ENCODE results near the gene NAB1. TPM values are rescaled to one million over a fixed set of nuclear protein-coding genes. Genes with fewer than 3 reads are reported as not detected.

NAB1 gene
- total and polyA plus RNA-seq, 8 donors: 14.2 to 121 (median 35.3) TPM

DNA sequence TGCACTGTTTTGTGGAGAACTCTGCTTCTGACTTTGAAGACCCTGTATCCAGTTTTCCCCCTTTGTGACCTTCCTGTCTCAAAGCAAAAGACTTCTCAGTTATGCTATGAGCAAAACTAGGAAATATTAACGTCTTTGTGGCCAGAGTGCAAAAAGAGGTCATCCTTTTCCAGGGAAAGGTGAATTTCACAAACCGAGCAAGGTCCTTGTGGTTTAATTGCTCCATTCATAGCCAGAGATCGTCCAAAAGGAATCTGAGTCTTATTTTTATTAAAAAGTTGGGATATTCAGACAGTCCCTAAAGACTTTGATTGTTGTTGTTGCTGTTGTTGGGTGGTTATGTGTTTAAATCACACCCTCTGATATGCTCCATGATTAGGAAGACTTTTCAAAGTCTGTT is 77.4 kb downstream of the NAB1 start:
- no peak for TF ChIP-seq EP300 (IDR thresholded peaks at IDR 0.05)
- TF ChIP-seq POLR2A (IDR thresholded peaks at IDR 0.05): no peak
- TF ChIP-seq, protein P1, sequence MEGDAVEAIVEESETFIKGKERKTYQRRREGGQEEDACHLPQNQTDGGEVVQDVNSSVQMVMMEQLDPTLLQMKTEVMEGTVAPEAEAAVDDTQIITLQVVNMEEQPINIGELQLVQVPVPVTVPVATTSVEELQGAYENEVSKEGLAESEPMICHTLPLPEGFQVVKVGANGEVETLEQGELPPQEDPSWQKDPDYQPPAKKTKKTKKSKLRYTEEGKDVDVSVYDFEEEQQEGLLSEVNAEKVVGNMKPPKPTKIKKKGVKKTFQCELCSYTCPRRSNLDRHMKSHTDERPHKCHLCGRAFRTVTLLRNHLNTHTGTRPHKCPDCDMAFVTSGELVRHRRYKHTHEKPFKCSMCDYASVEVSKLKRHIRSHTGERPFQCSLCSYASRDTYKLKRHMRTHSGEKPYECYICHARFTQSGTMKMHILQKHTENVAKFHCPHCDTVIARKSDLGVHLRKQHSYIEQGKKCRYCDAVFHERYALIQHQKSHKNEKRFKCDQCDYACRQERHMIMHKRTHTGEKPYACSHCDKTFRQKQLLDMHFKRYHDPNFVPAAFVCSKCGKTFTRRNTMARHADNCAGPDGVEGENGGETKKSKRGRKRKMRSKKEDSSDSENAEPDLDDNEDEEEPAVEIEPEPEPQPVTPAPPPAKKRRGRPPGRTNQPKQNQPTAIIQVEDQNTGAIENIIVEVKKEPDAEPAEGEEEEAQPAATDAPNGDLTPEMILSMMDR (IDR thresholded peaks at IDR 0.05): no peak
- TF ChIP-seq POLR2AphosphoS5 (IDR thresholded peaks at IDR 0.05): no peak
- DNase-seq: no peak
- Histone ChIP-seq H3K4me1 (no peaks in the 10 kb centered on the region), H3K4me3 (no peak overlapping the region), H3K36me3 (no peaks in the 10 kb centered on the region), H3K27me3 (no peaks in the 10 kb centered on the region), H3K9me3 (no peaks in the 10 kb centered on the region), H3K27ac (no peak overlapping the region)
- WGBS, 5 donors: 54 to 65% (median 63%) methylated on average over 3 of the region's 3 CpGs
- intact Hi-C loops (cut with DNase I; ENCODE audit: low total_unique reads): no loop called here

GRCh38 chr2:190736355-190736754 is 87.5 kb downstream of the NAB1 start:
- no peaks in the 10 kb centered on the region for H3K4me1 ChIP-seq
- TF ChIP-seq POLR2A (IDR thresholded peaks at IDR 0.05) (no peak), POLR2AphosphoS5 (IDR thresholded peaks at IDR 0.05) (no peak), EP300 (IDR thresholded peaks at IDR 0.05) (no peak)
- TF ChIP-seq, protein P1 (IDR thresholded peaks at IDR 0.05): no peak
- WGBS, 5 donors: 94 to 96% (median 95%) methylated on average over 8 of the region's 8 CpGs
- no peak overlapping the region for H3K4me3 ChIP-seq
- no peaks in the 10 kb centered on the region for H3K36me3 ChIP-seq
- intact Hi-C loops (cut with DNase I; ENCODE audit: low total_unique reads): no loop called here
- H3K9me3 ChIP-seq: no peaks in the 10 kb centered on the region
- no peaks in the 10 kb centered on the region for H3K27me3 ChIP-seq
- no peak overlapping the region for H3K27ac ChIP-seq
- DNase-seq: no peak

- DNase-seq: no peak
- Histone ChIP-seq H3K27ac (no peak overlapping the region), H3K27me3 (no peaks in the 10 kb centered on the region), H3K36me3 (no peaks in the 10 kb centered on the region), H3K9me3 (peaks cover 0 to 6% (median 0%) of the 10 kb centered on the region in 4 donors), H3K4me3 (no peak overlapping the region), H3K4me1 (no peaks in the 10 kb centered on the region)
- TF ChIP-seq, protein P1 (IDR thresholded peaks at IDR 0.05): no peak
- TF ChIP-seq POLR2A (IDR thresholded peaks at IDR 0.05): no peak
- TF ChIP-seq EP300 (IDR thresholded peaks at IDR 0.05): no peak
- no peak for TF ChIP-seq POLR2AphosphoS5 (IDR thresholded peaks at IDR 0.05)
- WGBS, 5 donors: 91 to 94% (median 92%) methylated on average over 2 of the region's 2 CpGs
- intact Hi-C loops (cut with DNase I; ENCODE audit: low total_unique reads): no loop called here
Observed at GRCh38 chr2:190740449-190740848, 91.6 kb downstream of the NAB1 start.

Other genes with a start within 250 kb of the NAB1 start
- 100 to 1,000 TPM in 2 of 5 donors, 10 to 100 TPM in 3; 18.7 to 134 (median 63.5) TPM for gene MFSD6, start 240.7 kb upstream of the NAB1 start, total RNA-seq
- 10 to 100 TPM in 2 of 3 donors, 1 to 10 TPM in 1; 9.2 to 12.8 (median 12.4) TPM for gene MFSD6, start 240.7 kb upstream of the NAB1 start, polyA plus RNA-seq
- gene NEMP2, start 114.4 kb upstream of the NAB1 start, total RNA-seq: 10 to 100 TPM in 2 of 5 donors, under 1 TPM in 1, not detected in 2; 0.89 to 18.7 (median 14.6) TPM
- 1 to 10 TPM in 2 of 3 donors, under 1 TPM in 1; 0.60 to 2.0 (median 1.1) TPM for gene NEMP2, start 114.4 kb upstream of the NAB1 start, polyA plus RNA-seq
- gene GLS, start 231.7 kb downstream of the NAB1 start, total RNA-seq: 100 to 1,000 TPM; 106 to 353 (median 140) TPM
- gene GLS, start 231.7 kb downstream of the NAB1 start, polyA plus RNA-seq: 10 to 100 TPM in 2 of 3 donors, 1 to 10 TPM in 1; 9.6 to 13.2 (median 10.8) TPM

All from stomach (tissue), 9 donors.